GM21723 (cell line): ENCODE data around the gene ARL4D.
"Not testable (repeated sequence)": the region's sequence is repeated elsewhere in the genome, so short reads cannot be mapped to it uniquely, and the experiment has no call there.

Experiments
- ATAC-seq: cut with Tn5 transposase; IDR thresholded peaks from one replicate; pipeline ENCODE4 v1.9.1; 2021; ENCODE audit warnings: mild to moderate bottlenecking, moderate library complexity; ENCODE audit not compliant: unreplicated experiment

Gene ARL4D

GRCh38 chr17:43398724-43399595 lies at the start of gene ARL4D:
TSS of gene ARL4D (plus strand) at chr17:43398993. CDS start at chr17:43399733, 740 bp downstream.
- ATAC-seq = no peak

- ATAC-seq = no peak
These were observed 49.7 kb upstream of the ARL4D start for GRCh38 chr17:43349142-43349541.

- no peak for ATAC-seq
These were observed 47.9 kb upstream of the ARL4D start for GRCh38 chr17:43350888-43351361.

GRCh38 chr17:43351691-43352090 lies 47.1 kb upstream of the ARL4D start:
- no peak for ATAC-seq

- no peak for ATAC-seq
These were observed 46.0 kb upstream of the ARL4D start for GRCh38 chr17:43352579-43353331.

- ATAC-seq = no peak
These were observed 45.4 kb upstream of the ARL4D start for GRCh38 chr17:43353393-43353792.

- no peak for ATAC-seq
These were observed 44.4 kb upstream of the ARL4D start for GRCh38 chr17:43354371-43354770.

GRCh38 chr17:43356450-43356849 lies 42.3 kb upstream of the ARL4D start:
- no peak for ATAC-seq

GRCh38 chr17:43356999-43357398 lies 41.8 kb upstream of the ARL4D start:
- ATAC-seq = no peak

- no peak for ATAC-seq
These were observed 39.2 kb upstream of the ARL4D start for GRCh38 chr17:43359469-43360110.

- ATAC-seq = peak; percentile 24
These were observed 38.4 kb upstream of the ARL4D start for GRCh38 chr17:43360376-43360738.

- peak; percentile 76 for ATAC-seq
These were observed 37.9 kb upstream of the ARL4D start for GRCh38 chr17:43360739-43361505.

- ATAC-seq = no peak
These were observed 35.4 kb upstream of the ARL4D start for GRCh38 chr17:43363181-43363925.

- no peak for ATAC-seq
These were observed 34.9 kb upstream of the ARL4D start for GRCh38 chr17:43363926-43364285.

GRCh38 chr17:43365356-43365755 lies 33.4 kb upstream of the ARL4D start:
- no peak for ATAC-seq

- ATAC-seq = not testable (repeated sequence)
These were observed 32.9 kb upstream of the ARL4D start for GRCh38 chr17:43365921-43366320.

- no peak for ATAC-seq
These were observed 31.7 kb upstream of the ARL4D start for GRCh38 chr17:43366891-43367736.

- ATAC-seq = peak; percentile 22
These were observed 31.0 kb upstream of the ARL4D start for GRCh38 chr17:43367737-43368242.
